Breast epithelium (tissue), 3 donors: ENCODE data around the gene TOP3B.

Source experiments
- CTCF ChIP-seq, 3 donors: fragments of 450-650 bp; IDR thresholded peaks; one replicate each; pipeline ENCODE4 v1.5.1; 2016 to 2017; ENCODE audit warnings: antibody characterized with exemption in 3 of 3, mild to moderate bottlenecking in 3 of 3, moderate library complexity in 3 of 3
- POLR2AphosphoS5 ChIP-seq, 3 donors: sonication (generic); formaldehyde crosslinking; IDR thresholded peaks; one replicate each; pipeline ENCODE4 v1.6.1; 2017; ENCODE audit warnings: antibody characterized with exemption in 3 of 3

GRCh38 chr22:21915624-21916308, 66.8 kb downstream of the TOP3B start:
- TF ChIP-seq CTCF (IDR thresholded peaks at IDR 0.05), result no peak
- TF ChIP-seq POLR2AphosphoS5 (IDR thresholded peaks at IDR 0.05), result no peak
